ENCODE data around the gene PRDX4.

- TF ChIP-seq, protein P1, sequence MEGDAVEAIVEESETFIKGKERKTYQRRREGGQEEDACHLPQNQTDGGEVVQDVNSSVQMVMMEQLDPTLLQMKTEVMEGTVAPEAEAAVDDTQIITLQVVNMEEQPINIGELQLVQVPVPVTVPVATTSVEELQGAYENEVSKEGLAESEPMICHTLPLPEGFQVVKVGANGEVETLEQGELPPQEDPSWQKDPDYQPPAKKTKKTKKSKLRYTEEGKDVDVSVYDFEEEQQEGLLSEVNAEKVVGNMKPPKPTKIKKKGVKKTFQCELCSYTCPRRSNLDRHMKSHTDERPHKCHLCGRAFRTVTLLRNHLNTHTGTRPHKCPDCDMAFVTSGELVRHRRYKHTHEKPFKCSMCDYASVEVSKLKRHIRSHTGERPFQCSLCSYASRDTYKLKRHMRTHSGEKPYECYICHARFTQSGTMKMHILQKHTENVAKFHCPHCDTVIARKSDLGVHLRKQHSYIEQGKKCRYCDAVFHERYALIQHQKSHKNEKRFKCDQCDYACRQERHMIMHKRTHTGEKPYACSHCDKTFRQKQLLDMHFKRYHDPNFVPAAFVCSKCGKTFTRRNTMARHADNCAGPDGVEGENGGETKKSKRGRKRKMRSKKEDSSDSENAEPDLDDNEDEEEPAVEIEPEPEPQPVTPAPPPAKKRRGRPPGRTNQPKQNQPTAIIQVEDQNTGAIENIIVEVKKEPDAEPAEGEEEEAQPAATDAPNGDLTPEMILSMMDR (IDR thresholded peaks at IDR 0.05; ENCODE audit: low read length) = no peak
- TF ChIP-seq EZH2phosphoT487 (IDR thresholded peaks at IDR 0.05; ENCODE audit: low read length) = no peak
These were observed 65.4 kb downstream of the PRDX4 start for GRCh38 chrX:23732704-23733103.
